HCT116 (cell line): ENCODE measurements around the gene THEMIS2. TPM values are rescaled to one million over a fixed set of nuclear protein-coding genes. Genes with fewer than 3 reads are reported as not detected.

Experiments
- ATAC-seq: fragments of 200-7000 bp; cut with Tn5 transposase; 2 replicates; pipeline ENCODE4 v1.9.1; 2020; ENCODE audit warnings: mild to moderate bottlenecking, moderate library complexity
- BruUV-seq: library from RNA; stranded (reverse); fragments of 400-500 nt; replicated peaks from 2 replicates; lab custom pipeline; 2021; lab: Mats Ljungman, UMichigan
- CTCF ChIA-PET: fragments of 300-600 bp; sonication (Branson Sonifier 250); formaldehyde crosslinking; loops from one replicate; lab custom pipeline; 2021; ENCODE audit warnings: antibody characterized with exemption; lab: Charles Lee
- POLR2A ChIA-PET: fragments of 300-600, 350-600 bp; sonication (Branson Sonifier 250); formaldehyde crosslinking; loops from one replicate; lab custom pipeline; 2021; ENCODE audit warnings: antibody characterized with exemption; lab: Charles Lee
- RAD21 ChIA-PET, 2 experiments: fragments of 300-600 bp; sonication (Branson Sonifier 250); formaldehyde crosslinking; loops; one replicate each; lab custom pipeline; 2023; ENCODE audit warnings: low total read pairs in 2 of 2; ENCODE audit not compliant: uncharacterized antibody in 2 of 2, unreplicated experiment in 2 of 2, low non-redundant PET in 1 of 2; lab: Charles Lee
- DNase-seq: peaks from one replicate; pipeline ENCODE4 v3.0.0-alpha.2; 2010; ENCODE audit warnings: low read depth, low spot score
- H2AFZ ChIP-seq: fragments of 200-600 bp; shearing (Covaris generic), sonication (generic); 2 replicates; pipeline ENCODE4 v1.6.1; 2017; ENCODE audit warnings: low read depth, mixed run types, mixed read lengths, antibody characterized with exemption, low read length; ENCODE audit not compliant: poor library complexity, severe bottlenecking
- H3K27ac ChIP-seq: 2 replicates; pipeline ENCODE4 v1.5.1; 2012; ENCODE audit warnings: low read depth, low read length
- H3K27me3 ChIP-seq: fragments of 200-600 bp; sonication (generic); 2 replicates; pipeline ENCODE4 v1.6.1; 2016; ENCODE audit warnings: mixed run types, low read length, mixed read lengths; ENCODE audit not compliant: insufficient read depth
- H3K36me3 ChIP-seq, 2 experiments: fragments of 200-500 bp in 1 of 2; fragments of 200-600 bp in 1 of 2; sonication (Bioruptor generic) in 1 of 2; sonication (generic) in 1 of 2; 2 replicates each; pipeline versions ENCODE4 v1.5.1 to v1.6.1; 2014 to 2016; ENCODE audit warnings: low read length in 2 of 2, inconsistent platforms in 1 of 2, mixed read lengths in 1 of 2, mixed run types in 1 of 2; ENCODE audit not compliant: insufficient read depth in 2 of 2, control insufficient read depth in 1 of 2
- H3K4me1 ChIP-seq, 2 experiments: fragments of 200-600 bp in 1 of 2; sonication (generic) in 1 of 2; 2 replicates each; pipeline versions ENCODE4 v1.5.1 to v1.6.1; 2012 to 2017; ENCODE audit warnings: low read length in 2 of 2, inconsistent platforms in 1 of 2, mild to moderate bottlenecking in 1 of 2, mixed read lengths in 1 of 2, mixed run types in 1 of 2, moderate library complexity in 1 of 2; ENCODE audit not compliant: insufficient read depth in 2 of 2, control insufficient read depth in 1 of 2
- H3K4me2 ChIP-seq: fragments of 200-600 bp; sonication (generic); 2 replicates; pipeline ENCODE4 v1.6.1; 2017; ENCODE audit warnings: mixed run types, low read length, mixed read lengths
- H3K4me3 ChIP-seq, 2 experiments: fragments of 200-600 bp in 1 of 2; sonication (generic) in 1 of 2; replicated peaks in 1 of 2; 2 replicates each; pipeline ENCODE4 v1.5.1; 2011 to 2016; ENCODE audit warnings: low read length in 2 of 2, control low read depth in 1 of 2, low read depth in 1 of 2, mild to moderate bottlenecking in 1 of 2, mixed read lengths in 1 of 2, mixed run types in 1 of 2
- H3K79me2 ChIP-seq: fragments of 200-600 bp; sonication (generic); 2 replicates; pipeline ENCODE4 v1.6.1; 2017; ENCODE audit warnings: mild to moderate bottlenecking, mixed run types, low read length, moderate library complexity, mixed read lengths; ENCODE audit not compliant: insufficient read depth
- H3K9ac ChIP-seq: fragments of 200-600 bp; sonication (generic); 2 replicates; pipeline ENCODE4 v1.6.1; 2016; ENCODE audit warnings: low read length, mixed read lengths
- H3K9me2 ChIP-seq: fragments of 200-600 bp; sonication (generic), shearing (Covaris generic); 2 replicates; pipeline ENCODE4 v1.6.1; 2017; ENCODE audit warnings: mixed run types, mild to moderate bottlenecking, moderate library complexity; ENCODE audit not compliant: insufficient read depth
- H3K9me3 ChIP-seq, 2 experiments: fragments of 200-500 bp in 1 of 2; fragments of 200-600 bp in 1 of 2; sonication (Bioruptor generic) in 1 of 2; sonication (generic) in 1 of 2; 2 replicates each; pipeline ENCODE4 v1.6.1; 2014 to 2017; ENCODE audit warnings: low read length in 2 of 2, mixed read lengths in 2 of 2, inconsistent platforms in 1 of 2, low read depth in 1 of 2, mild to moderate bottlenecking in 1 of 2, mixed run types in 1 of 2, moderate library complexity in 1 of 2; ENCODE audit not compliant: control insufficient read depth in 1 of 2, insufficient read depth in 1 of 2
- H4K20me1 ChIP-seq: fragments of 200-600 bp; sonication (generic), shearing (Covaris generic); 2 replicates; pipeline ENCODE4 v1.6.1; 2017; ENCODE audit warnings: mixed run types, mild to moderate bottlenecking, moderate library complexity; ENCODE audit not compliant: insufficient read depth
- ATF3 ChIP-seq: IDR thresholded peaks from 2 replicates; pipeline ENCODE4 v1.6.1; 2012
- CBX3 ChIP-seq: IDR thresholded peaks from 2 replicates; pipeline ENCODE4 v1.6.1; 2012; ENCODE audit warnings: low read depth
- CEBPB ChIP-seq: IDR thresholded peaks from 2 replicates; pipeline ENCODE4 v1.6.1; 2012; ENCODE audit warnings: low read depth
- EGR1 ChIP-seq: IDR thresholded peaks from 2 replicates; pipeline ENCODE4 v1.6.1; 2012; ENCODE audit warnings: low read depth
- REST ChIP-seq: IDR thresholded peaks from 2 replicates; pipeline ENCODE4 v1.6.1; 2012; ENCODE audit warnings: low read depth
- SP1 ChIP-seq: IDR thresholded peaks from 2 replicates; pipeline ENCODE4 v1.6.1; 2012; ENCODE audit warnings: low read depth
- YY1 ChIP-seq: IDR thresholded peaks from 2 replicates; pipeline ENCODE4 v1.6.1; 2011; ENCODE audit warnings: low read length, low read depth, moderate library complexity, mild to moderate bottlenecking; ENCODE audit not compliant: insufficient replicate concordance; ENCODE audit errors: extremely low read depth
- intact Hi-C: fragments of 100-400 bp; cut with micrococcal nuclease; formaldehyde crosslinking; loops from 2 replicates; pipeline ENCODE4 v1.10.0; 2022
- total RNA-seq: library from RNA; stranded (reverse); gene quantifications from one replicate; pipeline ENCODE4 v1.2.1, GENCODE V29; 2021; ENCODE audit not compliant: unreplicated experiment

THEMIS2 gene
- total RNA-seq, 1 experiment from 2014 or later, result 8.0 TPM

GRCh38 chr1:27873671-27874384, 1.5 kb downstream of the THEMIS2 start:
- DNase-seq, result no peak
- no peak overlapping the region for H2AFZ ChIP-seq
- H3K9ac ChIP-seq, result peak overlapping the region; percentile 78; the same call in 1 of the 2 replicates
- POLR2A ChIA-PET, result no interaction called here
- H4K20me1 ChIP-seq, result no peaks in the 10 kb centered on the region
- no peak for ATAC-seq
- TF ChIP-seq REST (no peak), YY1 (no peak), CEBPB (no peak), CBX3 (no peak), SP1 (no peak), ATF3 (no peak), EGR1 (no peak)
- BruUV-seq, result no TSS peak
- H3K79me2 ChIP-seq, result no peaks in the 10 kb centered on the region
- peaks cover 8 to 22% of the 10 kb centered on the region in 2 experiments; a peak in 3 of 4 replicates for H3K4me1 ChIP-seq
- CTCF ChIA-PET, result no interaction called here
- peak overlapping the region; percentile 100 for H3K4me2 ChIP-seq
- intact Hi-C loops, result no loop called here
- H3K36me3 ChIP-seq, result no peaks in the 10 kb centered on the region
- H3K9me2 ChIP-seq, result no peaks in the 10 kb centered on the region
- no peak overlapping the region for H3K27ac ChIP-seq
- RAD21 ChIA-PET, result no interaction called here
- H3K9me3 ChIP-seq, result no peaks in the 10 kb centered on the region
- no peaks in the 10 kb centered on the region for H3K27me3 ChIP-seq
- peak overlapping the region; percentile 84 to 95; a peak in 3 of 4 replicates for H3K4me3 ChIP-seq
